CD14-positive monocyte (primary cell): Measurements from ENCODE around the gene L3MBTL4. TPM values are rescaled to one million over a fixed set of nuclear protein-coding genes. Genes with fewer than 3 reads are reported as not detected.

Source experiments
- DNase-seq, 3 donors: peaks; one replicate each; pipeline ENCODE4 v3.0.0-alpha.2; 2011 to 2022
- H2AFZ ChIP-seq: 2 replicates; pipeline ENCODE4 v1.6.0; 2012; ENCODE audit warnings: mild to moderate bottlenecking, low read depth, low read length, inconsistent platforms; ENCODE audit not compliant: insufficient read depth, poor library complexity, severe bottlenecking
- H3K27ac ChIP-seq, 2 donors: 1 replicate in 1 of 2; 2 replicates in 1 of 2; pipeline ENCODE4 v1.5.1; 2012 to 2013; ENCODE audit warnings: low read length in 2 of 2, control low read depth in 1 of 2, inconsistent platforms in 1 of 2, low read depth in 1 of 2, mild to moderate bottlenecking in 1 of 2
- H3K27me3 ChIP-seq, 2 donors: one replicate each; pipeline versions ENCODE4 v1.6.0 to v1.6.1; 2011 to 2013; ENCODE audit warnings: low read length in 2 of 2; ENCODE audit not compliant: control insufficient read depth in 2 of 2, insufficient read depth in 2 of 2
- H3K36me3 ChIP-seq, 2 donors: replicated peaks in 1 of 2; 1 replicate in 1 of 2; 2 replicates in 1 of 2; pipeline versions ENCODE4 v1.5.1 to v1.6.1; 2012 to 2013; ENCODE audit warnings: low read length in 2 of 2, control low read depth in 1 of 2, inconsistent platforms in 1 of 2, mild to moderate bottlenecking in 1 of 2; ENCODE audit not compliant: insufficient read depth in 2 of 2, control insufficient read depth in 1 of 2
- H3K4me1 ChIP-seq, 2 donors: 1 replicate in 1 of 2; 2 replicates in 1 of 2; pipeline versions ENCODE4 v1.5.1 to v1.6.1; 2012 to 2013; ENCODE audit warnings: low read length in 2 of 2, control low read depth in 1 of 2, inconsistent platforms in 1 of 2, mild to moderate bottlenecking in 1 of 2, moderate library complexity in 1 of 2; ENCODE audit not compliant: insufficient read depth in 2 of 2, control insufficient read depth in 1 of 2
- H3K4me2 ChIP-seq: replicated peaks from 2 replicates; pipeline ENCODE3; 2012; ENCODE audit warnings: low read length, moderate library complexity, mild to moderate bottlenecking; ENCODE audit not compliant: poor library complexity, severe bottlenecking; ENCODE audit errors: extremely low read depth
- H3K4me3 ChIP-seq, 3 experiments: fragments of 200-600 bp in 1 of 3; sonication (generic) in 1 of 3; replicated peaks in 1 of 3; 1 replicate in 2 of 3; 2 replicates in 1 of 3; pipeline ENCODE4 v1.5.1; 2011 to 2013; ENCODE audit warnings: low read length in 3 of 3, mild to moderate bottlenecking in 3 of 3, control low read depth in 2 of 3, low read depth in 2 of 3, inconsistent platforms in 1 of 3, moderate library complexity in 1 of 3
- H3K79me2 ChIP-seq: 2 replicates; pipeline ENCODE4 v1.6.0; 2012; ENCODE audit warnings: mild to moderate bottlenecking, control low read depth, inconsistent platforms, low read length, moderate library complexity; ENCODE audit not compliant: insufficient read depth
- H3K9ac ChIP-seq: 2 replicates; pipeline ENCODE4 v1.6.0; 2017; ENCODE audit warnings: low read length, mild to moderate bottlenecking; ENCODE audit not compliant: insufficient read depth, poor library complexity, severe bottlenecking
- H3K9me3 ChIP-seq, 2 donors: replicated peaks in 1 of 2; 1 replicate in 1 of 2; 2 replicates in 1 of 2; pipeline versions ENCODE4 v1.5.1 to v1.6.1; 2012 to 2013; ENCODE audit warnings: low read length in 2 of 2, control low read depth in 1 of 2; ENCODE audit not compliant: control insufficient read depth in 1 of 2, insufficient read depth in 1 of 2
- H4K20me1 ChIP-seq: 2 replicates; pipeline ENCODE4 v1.6.0; 2012; ENCODE audit warnings: mild to moderate bottlenecking, low read length, control low read depth, moderate library complexity; ENCODE audit not compliant: insufficient read depth
- H3K27ac Mint-ChIP-seq, 7 donors: one replicate each; pipeline ENCODE4 v1.8.0; 2020; ENCODE audit warnings: mild to moderate bottlenecking in 7 of 7, mixed read lengths in 7 of 7, moderate library complexity in 6 of 7, inconsistent platforms in 2 of 7
- H3K27me3 Mint-ChIP-seq, 3 donors: one replicate each; pipeline ENCODE4 v1.8.0; 2021 to 2022; ENCODE audit warnings: low read depth in 3 of 3, mild to moderate bottlenecking in 3 of 3, mixed read lengths in 3 of 3, moderate library complexity in 3 of 3, inconsistent platforms in 1 of 3
- H3K36me3 Mint-ChIP-seq, 2 donors: one replicate each; pipeline ENCODE4 v1.8.0; 2020; ENCODE audit warnings: mixed read lengths in 2 of 2, inconsistent platforms in 1 of 2, mild to moderate bottlenecking in 1 of 2
- H3K4me1 Mint-ChIP-seq: one replicate; pipeline ENCODE4 v1.8.0; 2020; ENCODE audit warnings: mild to moderate bottlenecking, mixed read lengths
- H3K4me3 Mint-ChIP-seq, 2 donors: one replicate each; pipeline ENCODE4 v1.8.0; 2020; ENCODE audit warnings: mild to moderate bottlenecking in 2 of 2, mixed read lengths in 2 of 2, moderate library complexity in 1 of 2
- H3K9me3 Mint-ChIP-seq, 7 donors: one replicate each; pipeline ENCODE4 v1.8.0; 2020 to 2022; ENCODE audit warnings: mixed read lengths in 7 of 7, mild to moderate bottlenecking in 6 of 7, moderate library complexity in 6 of 7, inconsistent platforms in 2 of 7
- WGBS: methylation state at CpG from one replicate; pipeline ENCODE4 v1.1.5; 2013; ENCODE audit warnings: missing lambda C conversion rate; ENCODE audit not compliant: insufficient coverage; 5-methylcytosine and 5-hydroxymethylcytosine counted together
- intact Hi-C, 2 donors: fragments of 100-400 bp; cut with micrococcal nuclease; formaldehyde crosslinking; loops; one replicate each; pipeline versions ENCODE4 v1.15.0 to v1.15.1; 2023
- polyA plus RNA-seq, 3 donors: library from polyadenylated mRNA; depleted of rRNA in 1 of 3; unstranded in 2 of 3; stranded (reverse) in 1 of 3; fragments of 300-500 nt in 2 of 3; fragments of >200 nt in 1 of 3; fragmentation: Illumina TruSeq in 2 of 3; gene quantifications; 1 replicate in 2 of 3; 2 replicates in 1 of 3; pipeline ENCODE4 v1.2.3, GENCODE V29; 2012 to 2021
- TF ChIP-seq, protein P1 (sequence below): fragments of 200-600 bp; IDR thresholded peaks from one replicate; pipeline ENCODE4 v1.8.0; 2022; ENCODE audit warnings: antibody characterized with exemption, mild to moderate bottlenecking

Gene L3MBTL4
- polyA plus RNA-seq, 3 donors: 0.55 to 1.2 (median 0.72) TPM

GRCh38 chr18:6215888-6216287, 198.8 kb downstream of the L3MBTL4 start:
- Histone ChIP-seq H3K27me3 (no peaks in the 10 kb centered on the region), H3K4me3 (no peak overlapping the region), H3K4me2 (no peak overlapping the region), H3K9ac (no peak overlapping the region), H3K36me3 (no peaks in the 10 kb centered on the region), H3K79me2 (no peaks in the 10 kb centered on the region), H3K27ac (no peak overlapping the region), H2AFZ (no peak overlapping the region), H3K9me3 (no peaks in the 10 kb centered on the region), H3K4me1 (no peaks in the 10 kb centered on the region), H4K20me1 (no peaks in the 10 kb centered on the region)
- intact Hi-C loops: no loop called here
- Mint-ChIP-seq H3K9me3 (peaks cover 0 to 2% (median 0%) of the 10 kb centered on the region in 7 donors), H3K4me1 (no peaks in the 10 kb centered on the region), H3K36me3 (no peaks in the 10 kb centered on the region), H3K4me3 (no peak overlapping the region), H3K27ac (no peak overlapping the region), H3K27me3 (peaks cover 0 to 2% (median 0%) of the 10 kb centered on the region in 3 donors)
- TF ChIP-seq, protein P1, sequence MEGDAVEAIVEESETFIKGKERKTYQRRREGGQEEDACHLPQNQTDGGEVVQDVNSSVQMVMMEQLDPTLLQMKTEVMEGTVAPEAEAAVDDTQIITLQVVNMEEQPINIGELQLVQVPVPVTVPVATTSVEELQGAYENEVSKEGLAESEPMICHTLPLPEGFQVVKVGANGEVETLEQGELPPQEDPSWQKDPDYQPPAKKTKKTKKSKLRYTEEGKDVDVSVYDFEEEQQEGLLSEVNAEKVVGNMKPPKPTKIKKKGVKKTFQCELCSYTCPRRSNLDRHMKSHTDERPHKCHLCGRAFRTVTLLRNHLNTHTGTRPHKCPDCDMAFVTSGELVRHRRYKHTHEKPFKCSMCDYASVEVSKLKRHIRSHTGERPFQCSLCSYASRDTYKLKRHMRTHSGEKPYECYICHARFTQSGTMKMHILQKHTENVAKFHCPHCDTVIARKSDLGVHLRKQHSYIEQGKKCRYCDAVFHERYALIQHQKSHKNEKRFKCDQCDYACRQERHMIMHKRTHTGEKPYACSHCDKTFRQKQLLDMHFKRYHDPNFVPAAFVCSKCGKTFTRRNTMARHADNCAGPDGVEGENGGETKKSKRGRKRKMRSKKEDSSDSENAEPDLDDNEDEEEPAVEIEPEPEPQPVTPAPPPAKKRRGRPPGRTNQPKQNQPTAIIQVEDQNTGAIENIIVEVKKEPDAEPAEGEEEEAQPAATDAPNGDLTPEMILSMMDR: no peak
- no CpG with 5 or more reads among the region's 2 CpGs for WGBS
- no peak for DNase-seq

GRCh38 chr18:6211174-6211504, 203.6 kb downstream of the L3MBTL4 start:
- TF ChIP-seq, protein P1: no peak

More at GRCh38 chr18:6211174-6211504, 203.6 kb downstream of the L3MBTL4 start:
- Histone ChIP-seq H3K9me3 (no peaks in the 10 kb centered on the region), H4K20me1 (no peaks in the 10 kb centered on the region), H2AFZ (no peak overlapping the region), H3K36me3 (no peaks in the 10 kb centered on the region), H3K4me2 (no peak overlapping the region), H3K4me3 (no peak overlapping the region), H3K27ac (no peak overlapping the region), H3K27me3 (no peaks in the 10 kb centered on the region), H3K9ac (no peak overlapping the region), H3K4me1 (no peaks in the 10 kb centered on the region), H3K79me2 (no peaks in the 10 kb centered on the region)
- intact Hi-C loops: no loop called here
- no peak overlapping the region for H3K27ac Mint-ChIP-seq
- no peaks in the 10 kb centered on the region for H3K9me3 Mint-ChIP-seq
- H3K36me3 Mint-ChIP-seq: no peaks in the 10 kb centered on the region
- H3K4me1 Mint-ChIP-seq: peaks cover 8% of the 10 kb centered on the region
- WGBS: no CpG with 5 or more reads among the region's 1 CpG
- H3K27me3 Mint-ChIP-seq: peaks cover 0 to 2% (median 2%) of the 10 kb centered on the region in 3 donors
- no peak overlapping the region for H3K4me3 Mint-ChIP-seq
- DNase-seq: no peak
